ENCODE measurements around the gene SHANK1.

DNA sequence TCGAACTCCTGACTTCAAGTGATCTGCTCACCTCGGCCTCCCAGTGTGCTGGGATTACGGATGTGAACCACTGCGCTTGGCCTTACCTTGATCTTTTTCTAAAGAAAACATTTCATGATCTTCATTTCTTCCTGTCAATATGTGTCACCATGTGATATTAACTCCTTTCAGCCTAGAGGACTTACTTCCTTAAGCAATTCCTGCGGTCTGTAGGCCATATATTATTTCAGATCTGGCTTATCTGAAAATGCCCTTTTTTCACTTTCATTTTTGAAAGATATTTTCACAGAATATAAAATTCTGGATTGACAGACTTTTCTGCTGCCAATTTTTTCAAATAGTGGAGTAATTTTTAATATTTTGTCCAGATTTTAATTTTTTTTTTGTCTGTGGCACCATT lies 48.7 kb upstream of the SHANK1 start:
- TF ChIP-seq, protein P1, sequence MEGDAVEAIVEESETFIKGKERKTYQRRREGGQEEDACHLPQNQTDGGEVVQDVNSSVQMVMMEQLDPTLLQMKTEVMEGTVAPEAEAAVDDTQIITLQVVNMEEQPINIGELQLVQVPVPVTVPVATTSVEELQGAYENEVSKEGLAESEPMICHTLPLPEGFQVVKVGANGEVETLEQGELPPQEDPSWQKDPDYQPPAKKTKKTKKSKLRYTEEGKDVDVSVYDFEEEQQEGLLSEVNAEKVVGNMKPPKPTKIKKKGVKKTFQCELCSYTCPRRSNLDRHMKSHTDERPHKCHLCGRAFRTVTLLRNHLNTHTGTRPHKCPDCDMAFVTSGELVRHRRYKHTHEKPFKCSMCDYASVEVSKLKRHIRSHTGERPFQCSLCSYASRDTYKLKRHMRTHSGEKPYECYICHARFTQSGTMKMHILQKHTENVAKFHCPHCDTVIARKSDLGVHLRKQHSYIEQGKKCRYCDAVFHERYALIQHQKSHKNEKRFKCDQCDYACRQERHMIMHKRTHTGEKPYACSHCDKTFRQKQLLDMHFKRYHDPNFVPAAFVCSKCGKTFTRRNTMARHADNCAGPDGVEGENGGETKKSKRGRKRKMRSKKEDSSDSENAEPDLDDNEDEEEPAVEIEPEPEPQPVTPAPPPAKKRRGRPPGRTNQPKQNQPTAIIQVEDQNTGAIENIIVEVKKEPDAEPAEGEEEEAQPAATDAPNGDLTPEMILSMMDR (IDR thresholded peaks at IDR 0.05; ENCODE audit: insufficient read depth, low read length), result no peak
- TF ChIP-seq, protein P2, sequence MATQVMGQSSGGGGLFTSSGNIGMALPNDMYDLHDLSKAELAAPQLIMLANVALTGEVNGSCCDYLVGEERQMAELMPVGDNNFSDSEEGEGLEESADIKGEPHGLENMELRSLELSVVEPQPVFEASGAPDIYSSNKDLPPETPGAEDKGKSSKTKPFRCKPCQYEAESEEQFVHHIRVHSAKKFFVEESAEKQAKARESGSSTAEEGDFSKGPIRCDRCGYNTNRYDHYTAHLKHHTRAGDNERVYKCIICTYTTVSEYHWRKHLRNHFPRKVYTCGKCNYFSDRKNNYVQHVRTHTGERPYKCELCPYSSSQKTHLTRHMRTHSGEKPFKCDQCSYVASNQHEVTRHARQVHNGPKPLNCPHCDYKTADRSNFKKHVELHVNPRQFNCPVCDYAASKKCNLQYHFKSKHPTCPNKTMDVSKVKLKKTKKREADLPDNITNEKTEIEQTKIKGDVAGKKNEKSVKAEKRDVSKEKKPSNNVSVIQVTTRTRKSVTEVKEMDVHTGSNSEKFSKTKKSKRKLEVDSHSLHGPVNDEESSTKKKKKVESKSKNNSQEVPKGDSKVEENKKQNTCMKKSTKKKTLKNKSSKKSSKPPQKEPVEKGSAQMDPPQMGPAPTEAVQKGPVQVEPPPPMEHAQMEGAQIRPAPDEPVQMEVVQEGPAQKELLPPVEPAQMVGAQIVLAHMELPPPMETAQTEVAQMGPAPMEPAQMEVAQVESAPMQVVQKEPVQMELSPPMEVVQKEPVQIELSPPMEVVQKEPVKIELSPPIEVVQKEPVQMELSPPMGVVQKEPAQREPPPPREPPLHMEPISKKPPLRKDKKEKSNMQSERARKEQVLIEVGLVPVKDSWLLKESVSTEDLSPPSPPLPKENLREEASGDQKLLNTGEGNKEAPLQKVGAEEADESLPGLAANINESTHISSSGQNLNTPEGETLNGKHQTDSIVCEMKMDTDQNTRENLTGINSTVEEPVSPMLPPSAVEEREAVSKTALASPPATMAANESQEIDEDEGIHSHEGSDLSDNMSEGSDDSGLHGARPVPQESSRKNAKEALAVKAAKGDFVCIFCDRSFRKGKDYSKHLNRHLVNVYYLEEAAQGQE (IDR thresholded peaks at IDR 0.05; ENCODE audit: insufficient replicate concordance, low read depth), result no peak
- no peak for TF ChIP-seq GABPA (IDR thresholded peaks at IDR 0.05; ENCODE audit: low read depth)
- TF ChIP-seq POLR2AphosphoS5 (IDR thresholded peaks at IDR 0.05; ENCODE audit: low read depth), result no peak

Data from HL-60 (cell line).